Measurements from ENCODE around the gene TCAIM.
A peak's percentile ranks its signal among the peaks of the same experiment; 100 is the strongest.

The TCAIM gene

DNA sequence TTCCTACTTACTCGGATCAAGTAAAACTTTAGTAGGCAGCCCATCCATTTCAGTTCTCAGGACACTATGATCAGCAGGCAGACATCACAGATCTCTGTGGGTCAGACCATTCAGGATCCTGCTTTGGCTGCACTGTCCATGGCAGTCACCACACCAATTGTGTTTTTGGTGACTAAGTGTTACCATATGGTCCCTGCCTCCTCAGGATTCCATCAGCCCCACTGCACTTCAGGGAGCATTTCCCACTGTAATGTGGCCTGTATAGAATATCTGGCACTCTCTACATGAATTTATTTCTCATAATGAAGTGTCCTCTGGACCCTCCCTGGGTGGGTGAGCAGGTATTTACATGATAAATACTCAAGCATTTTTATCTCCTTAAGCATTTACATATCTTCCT is 97.6 kb downstream of the TCAIM start:
- peaks cover 4% of the 10 kb centered on the region for H3K9me3 Mint-ChIP-seq
- no peak overlapping the region for H3K4me3 Mint-ChIP-seq
- DNase-seq: no peak
- H3K36me3 Mint-ChIP-seq (ENCODE audit: low read depth): peaks cover 38% of the 10 kb centered on the region
- H3K27me3 Mint-ChIP-seq (ENCODE audit: low read depth, poor library complexity): no peaks in the 10 kb centered on the region
- H3K4me1 Mint-ChIP-seq: no peaks in the 10 kb centered on the region
- TF ChIP-seq, protein P1, sequence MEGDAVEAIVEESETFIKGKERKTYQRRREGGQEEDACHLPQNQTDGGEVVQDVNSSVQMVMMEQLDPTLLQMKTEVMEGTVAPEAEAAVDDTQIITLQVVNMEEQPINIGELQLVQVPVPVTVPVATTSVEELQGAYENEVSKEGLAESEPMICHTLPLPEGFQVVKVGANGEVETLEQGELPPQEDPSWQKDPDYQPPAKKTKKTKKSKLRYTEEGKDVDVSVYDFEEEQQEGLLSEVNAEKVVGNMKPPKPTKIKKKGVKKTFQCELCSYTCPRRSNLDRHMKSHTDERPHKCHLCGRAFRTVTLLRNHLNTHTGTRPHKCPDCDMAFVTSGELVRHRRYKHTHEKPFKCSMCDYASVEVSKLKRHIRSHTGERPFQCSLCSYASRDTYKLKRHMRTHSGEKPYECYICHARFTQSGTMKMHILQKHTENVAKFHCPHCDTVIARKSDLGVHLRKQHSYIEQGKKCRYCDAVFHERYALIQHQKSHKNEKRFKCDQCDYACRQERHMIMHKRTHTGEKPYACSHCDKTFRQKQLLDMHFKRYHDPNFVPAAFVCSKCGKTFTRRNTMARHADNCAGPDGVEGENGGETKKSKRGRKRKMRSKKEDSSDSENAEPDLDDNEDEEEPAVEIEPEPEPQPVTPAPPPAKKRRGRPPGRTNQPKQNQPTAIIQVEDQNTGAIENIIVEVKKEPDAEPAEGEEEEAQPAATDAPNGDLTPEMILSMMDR (IDR thresholded peaks at IDR 0.05): no peak
- peak overlapping the region; percentile 29 for H3K27ac Mint-ChIP-seq

DNA sequence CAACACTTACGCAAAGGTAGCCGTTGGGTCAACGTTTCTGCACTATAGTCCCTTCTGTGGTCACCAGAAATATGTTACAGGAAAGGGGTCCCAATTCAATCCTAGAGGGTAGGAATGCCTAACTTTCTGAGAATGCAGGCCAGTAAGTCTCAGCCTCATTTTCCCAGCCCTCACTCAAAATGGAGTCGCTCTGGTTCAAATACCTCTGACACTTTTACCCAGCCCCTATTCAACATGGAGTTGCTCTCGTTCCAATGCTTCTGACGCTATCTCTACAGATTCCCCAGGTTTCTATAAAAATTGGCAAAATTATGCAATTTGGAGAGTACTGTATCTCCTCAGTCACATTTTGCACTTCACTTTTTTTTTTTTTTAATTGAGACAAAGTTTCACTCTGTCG is 99.2 kb downstream of the TCAIM start:
- no peak for DNase-seq
- no peak overlapping the region for H3K4me3 Mint-ChIP-seq
- H3K4me1 Mint-ChIP-seq: no peaks in the 10 kb centered on the region
- TF ChIP-seq, protein P1 (IDR thresholded peaks at IDR 0.05): no peak
- H3K27ac Mint-ChIP-seq: no peak overlapping the region
- H3K36me3 Mint-ChIP-seq (ENCODE audit: low read depth): peaks cover 52% of the 10 kb centered on the region
- peaks cover 4% of the 10 kb centered on the region for H3K9me3 Mint-ChIP-seq
- no peaks in the 10 kb centered on the region for H3K27me3 Mint-ChIP-seq (ENCODE audit: low read depth, poor library complexity)

DNA sequence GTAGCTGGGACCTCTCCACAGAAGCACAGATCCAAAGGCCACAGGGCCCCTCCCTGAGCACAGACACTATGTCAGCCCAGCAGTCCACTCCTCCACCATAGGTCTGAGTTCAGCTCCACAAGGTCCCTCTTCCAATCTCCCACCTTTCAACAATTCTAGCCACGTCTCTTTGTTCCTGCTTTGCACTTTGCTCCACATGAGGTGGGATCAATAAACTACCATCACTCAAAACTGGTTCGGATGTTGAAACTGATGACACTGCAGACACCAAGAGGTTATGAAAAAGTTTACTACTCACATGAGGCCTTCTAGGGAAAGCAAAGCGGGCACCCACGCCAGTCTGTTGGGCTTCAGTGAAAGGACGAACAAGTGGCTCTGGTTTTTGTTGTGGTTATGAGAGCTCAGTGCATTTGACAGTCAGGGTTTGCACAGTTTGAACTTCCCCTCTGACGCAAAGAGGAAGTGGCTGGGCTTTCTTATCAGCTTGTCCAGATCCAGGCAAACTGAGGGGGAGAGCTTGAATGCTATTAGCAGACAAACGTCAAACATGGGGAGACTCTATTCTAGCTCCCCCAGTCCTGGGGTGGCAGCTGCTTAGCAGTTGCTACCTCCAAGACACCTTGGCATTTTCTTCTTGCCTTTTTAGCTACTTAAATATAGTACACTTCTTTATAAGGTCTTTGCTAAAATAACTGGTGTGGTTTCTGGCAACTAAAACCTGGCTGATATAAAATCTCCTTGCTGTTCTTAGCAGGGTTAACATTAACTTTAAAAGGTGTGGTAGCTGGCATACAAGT is 101.1 kb downstream of the TCAIM start:
- no peak overlapping the region for H3K27ac Mint-ChIP-seq
- no peaks in the 10 kb centered on the region for H3K4me1 Mint-ChIP-seq
- TF ChIP-seq, protein P1 (IDR thresholded peaks at IDR 0.05): no peak
- H3K9me3 Mint-ChIP-seq: peaks cover 4% of the 10 kb centered on the region
- H3K4me3 Mint-ChIP-seq: no peak overlapping the region
- peaks cover 61% of the 10 kb centered on the region for H3K36me3 Mint-ChIP-seq (ENCODE audit: low read depth)
- no peaks in the 10 kb centered on the region for H3K27me3 Mint-ChIP-seq (ENCODE audit: low read depth, poor library complexity)
- no peak for DNase-seq

DNA sequence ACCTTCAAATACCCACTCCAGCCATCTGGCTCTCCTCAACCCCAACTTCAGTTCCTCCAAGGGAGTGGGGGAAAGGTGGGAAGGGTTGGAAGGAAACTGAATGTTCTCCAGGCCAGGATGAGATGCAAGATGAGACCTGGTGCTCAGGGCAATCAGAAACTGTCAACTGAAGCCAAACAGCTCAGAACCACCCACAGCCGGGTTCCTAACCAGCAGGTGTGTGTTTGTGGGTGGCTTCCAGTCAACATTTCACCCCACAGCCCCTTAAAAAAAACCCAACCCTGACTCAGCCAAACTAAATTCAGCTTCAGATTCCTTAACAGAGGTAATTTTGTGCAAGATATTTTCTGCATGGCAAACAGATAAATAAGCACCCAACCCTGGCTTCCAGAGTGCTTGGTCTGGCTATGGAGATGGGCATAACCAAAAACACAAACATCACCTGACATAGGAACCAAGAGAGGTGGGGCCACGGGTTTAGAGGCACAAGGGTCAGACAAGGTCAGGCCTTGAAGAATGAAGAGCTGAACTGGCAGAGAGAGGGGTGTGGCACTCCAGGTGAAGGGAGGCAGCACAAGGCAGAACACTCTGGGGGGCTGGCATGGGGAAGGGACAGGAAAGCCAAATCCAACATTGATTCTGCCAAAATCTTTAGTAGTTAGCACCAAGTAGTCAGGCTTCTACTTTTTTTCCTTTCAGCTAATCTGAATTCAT is 104.2 kb downstream of the TCAIM start:
- DNase-seq: no peak
- Mint-ChIP-seq H3K4me1 (no peaks in the 10 kb centered on the region), H3K27ac (no peak overlapping the region), H3K9me3 (peaks cover 18% of the 10 kb centered on the region), H3K27me3 (ENCODE audit: low read depth, poor library complexity) (no peaks in the 10 kb centered on the region), H3K36me3 (ENCODE audit: low read depth) (peaks cover 75% of the 10 kb centered on the region), H3K4me3 (no peak overlapping the region)
- TF ChIP-seq, protein P1 (IDR thresholded peaks at IDR 0.05): no peak

DNA sequence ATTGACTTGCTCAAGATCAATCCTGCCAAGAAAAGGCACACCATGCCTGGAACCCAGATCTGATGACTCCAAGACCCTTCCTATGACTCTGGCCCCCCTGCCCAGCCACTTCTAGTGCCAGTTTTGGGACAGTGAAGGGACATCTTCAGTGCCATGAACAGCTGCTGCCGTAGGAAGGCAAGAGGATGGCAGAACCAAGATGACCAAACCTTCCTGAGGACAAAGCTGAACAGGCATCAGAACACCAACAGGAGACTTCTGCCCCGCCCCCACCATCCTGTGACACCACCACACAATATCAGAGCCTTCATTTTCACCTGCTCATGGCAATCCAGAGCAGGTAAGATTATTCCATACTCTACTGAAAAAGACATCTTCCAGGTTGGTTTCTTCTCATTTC is 105.9 kb downstream of the TCAIM start:
- no peak for DNase-seq
- no peaks in the 10 kb centered on the region for H3K27me3 Mint-ChIP-seq (ENCODE audit: low read depth, poor library complexity)
- H3K36me3 Mint-ChIP-seq (ENCODE audit: low read depth): peaks cover 82% of the 10 kb centered on the region
- H3K4me1 Mint-ChIP-seq: no peaks in the 10 kb centered on the region
- TF ChIP-seq, protein P1 (IDR thresholded peaks at IDR 0.05): no peak
- H3K9me3 Mint-ChIP-seq: peaks cover 33% of the 10 kb centered on the region
- H3K27ac Mint-ChIP-seq: no peak overlapping the region
- no peak overlapping the region for H3K4me3 Mint-ChIP-seq
